Inflammatory macrophage (primary cell): ENCODE results near the gene TMEM271.
"Not testable (repeated sequence)": the region's sequence is repeated elsewhere in the genome, so short reads cannot be mapped to it uniquely, and the experiment has no call there.

Experiments
- DNase-seq, 2 donors: peaks; one replicate each; pipeline ENCODE4 v3.0.0-alpha.2; 2020 to 2022

The TMEM271 gene

DNA sequence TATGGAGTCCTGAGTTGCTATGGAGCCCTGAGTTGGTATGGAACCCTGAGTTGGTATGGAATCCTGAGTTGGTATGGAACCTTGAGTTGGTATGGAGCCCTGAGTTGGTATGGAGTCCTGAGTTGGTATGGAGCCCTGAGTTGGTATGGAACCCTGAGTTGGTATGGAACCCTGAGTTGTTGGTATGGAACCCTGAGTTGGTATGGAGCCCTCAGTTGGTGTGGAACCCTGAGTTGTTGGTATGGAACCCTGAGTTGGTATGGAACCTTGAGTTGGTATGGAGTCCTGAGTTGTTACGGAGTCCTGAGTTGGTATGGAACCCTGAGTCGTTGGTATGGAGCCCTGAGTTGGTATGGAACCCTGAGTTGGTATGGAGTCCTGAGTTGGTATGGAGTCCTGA, 13.6 kb downstream of the TMEM271 start:
- DNase-seq: not testable (repeated sequence)

- DNase-seq: no peak
These were observed 14.7 kb downstream of the TMEM271 start for GRCh38 chr4:561426-561825.

DNA sequence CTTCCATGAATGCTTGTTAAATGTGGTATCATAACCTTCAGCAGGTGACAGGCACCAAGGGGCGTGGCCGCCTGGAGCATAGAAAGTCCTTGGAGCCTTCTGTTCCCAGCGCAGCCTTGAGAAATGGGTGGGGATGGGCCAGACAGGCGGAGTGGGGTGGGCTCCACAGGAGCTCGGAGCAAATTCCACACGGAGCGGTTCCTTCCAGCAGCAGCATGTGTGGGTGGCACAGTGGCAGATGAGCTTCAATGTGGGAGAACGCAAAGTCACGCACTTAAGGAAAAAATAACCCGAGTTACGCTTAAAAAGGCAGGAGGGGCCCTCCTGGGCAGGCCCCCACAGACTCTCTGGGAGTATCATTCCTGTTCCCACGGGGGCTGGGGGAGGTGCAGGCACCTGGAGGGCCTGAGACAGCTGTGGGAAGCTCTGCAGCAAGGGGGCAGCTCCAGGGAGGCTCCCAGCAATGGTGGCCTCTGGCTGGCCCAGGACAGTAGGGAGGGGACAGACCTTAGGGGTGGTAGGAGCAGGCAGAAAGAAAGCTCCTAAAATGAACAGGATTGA, 15.3 kb downstream of the TMEM271 start:
- DNase-seq: no peak

DNA sequence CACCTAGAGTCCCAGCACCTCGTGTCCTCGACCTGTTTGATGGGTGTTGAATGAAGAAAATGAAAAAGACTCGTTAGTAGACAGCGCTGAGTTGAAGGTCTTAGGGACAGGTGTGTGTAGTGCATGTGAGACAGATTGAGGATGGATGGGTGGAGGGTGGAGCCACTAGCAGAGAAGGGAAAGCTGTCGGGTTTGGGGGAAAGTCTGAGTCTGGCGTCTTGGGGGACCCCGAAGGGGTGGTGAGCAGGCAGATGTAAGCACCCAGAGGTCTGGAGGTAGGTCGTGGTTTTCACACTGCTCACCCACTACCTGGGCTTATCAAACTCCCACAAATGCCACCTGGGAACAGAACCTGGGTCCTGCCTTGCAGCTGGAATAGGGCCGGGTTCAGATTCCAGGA, 16.0 kb downstream of the TMEM271 start:
- DNase-seq: no peak

- no peak for DNase-seq
These were observed 20.4 kb downstream of the TMEM271 start for GRCh38 chr4:555566-556275.

GRCh38 chr4:554793-555320, 21.2 kb downstream of the TMEM271 start:
- not testable (repeated sequence) for DNase-seq

DNA sequence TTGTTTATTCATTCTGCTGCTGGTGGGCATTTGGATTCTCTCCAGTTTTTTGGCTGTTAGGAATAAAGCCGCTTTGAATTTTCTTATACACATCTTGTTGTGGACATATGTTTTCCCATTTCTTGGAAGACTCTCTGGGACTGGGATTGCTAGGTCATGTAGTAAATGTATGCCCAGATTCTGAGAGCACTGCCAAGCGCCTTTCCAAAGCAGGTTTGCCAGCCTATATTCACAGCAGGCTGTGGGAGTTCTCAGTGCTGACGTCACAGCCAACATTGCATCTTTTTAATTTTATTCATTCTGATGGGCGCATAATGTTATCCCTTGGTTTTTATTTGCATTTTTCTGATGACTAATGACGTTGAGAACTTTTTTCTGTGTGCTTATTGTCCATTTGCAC, 24.1 kb downstream of the TMEM271 start:
- DNase-seq: no peak

DNA sequence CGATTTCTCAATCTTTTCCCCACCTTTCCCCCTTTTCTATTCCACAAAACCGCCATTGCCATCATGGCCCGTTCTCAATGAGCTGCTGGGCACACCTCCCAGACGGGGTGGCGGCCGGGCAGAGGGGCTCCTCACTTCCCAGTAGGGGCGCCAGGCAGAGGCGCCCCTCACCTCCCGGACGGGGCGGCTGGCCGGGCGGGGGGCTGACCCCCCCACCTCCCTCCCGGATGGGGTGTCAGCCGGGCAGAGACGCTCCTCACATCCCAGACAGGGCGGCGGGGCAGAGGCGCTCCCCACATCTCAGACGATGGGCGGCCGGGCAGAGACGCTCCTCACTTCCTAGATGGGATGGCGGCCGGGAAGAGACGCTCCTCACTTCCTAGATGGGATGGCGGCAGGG, 25.8 kb downstream of the TMEM271 start:
- not testable (repeated sequence) for DNase-seq

DNA sequence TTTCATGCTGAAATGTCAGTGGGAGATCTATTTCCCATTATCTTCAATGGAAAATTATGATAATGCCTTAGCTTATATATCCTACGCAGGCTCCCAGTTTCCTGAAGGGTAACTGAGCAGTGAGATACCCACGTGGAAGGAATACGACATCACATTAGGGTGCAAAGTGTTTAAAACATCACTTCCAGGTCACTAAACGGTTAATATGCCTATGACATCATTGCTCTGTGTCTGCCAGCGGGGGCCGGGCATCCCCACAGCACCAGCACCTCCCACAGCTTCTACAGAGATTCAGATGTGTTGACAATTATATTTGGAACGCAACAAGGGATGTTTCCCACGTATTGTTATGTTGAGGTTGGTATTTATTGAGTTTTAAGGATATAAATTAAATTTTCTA, 27.1 kb downstream of the TMEM271 start:
- no peak for DNase-seq

DNA sequence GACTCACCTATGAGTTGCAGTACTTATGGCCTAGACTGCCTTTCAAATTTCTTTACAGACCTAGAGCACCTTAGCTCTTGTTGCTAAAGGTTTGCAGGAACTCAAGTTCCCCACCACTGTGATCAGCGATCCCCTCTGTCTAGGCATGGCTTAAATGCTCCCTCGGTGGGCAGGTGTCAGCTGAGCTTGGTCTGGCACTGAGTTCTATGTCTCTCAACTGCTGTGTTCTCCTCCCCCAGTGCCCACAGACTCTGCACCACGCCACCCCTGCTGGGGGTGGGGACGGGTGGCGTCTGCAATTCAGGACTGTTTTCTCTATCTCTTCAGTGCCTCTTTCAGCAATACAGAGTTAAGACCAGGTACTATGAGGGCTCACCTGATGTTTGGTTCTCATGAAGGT, 30.5 kb downstream of the TMEM271 start:
- no peak for DNase-seq

DNA sequence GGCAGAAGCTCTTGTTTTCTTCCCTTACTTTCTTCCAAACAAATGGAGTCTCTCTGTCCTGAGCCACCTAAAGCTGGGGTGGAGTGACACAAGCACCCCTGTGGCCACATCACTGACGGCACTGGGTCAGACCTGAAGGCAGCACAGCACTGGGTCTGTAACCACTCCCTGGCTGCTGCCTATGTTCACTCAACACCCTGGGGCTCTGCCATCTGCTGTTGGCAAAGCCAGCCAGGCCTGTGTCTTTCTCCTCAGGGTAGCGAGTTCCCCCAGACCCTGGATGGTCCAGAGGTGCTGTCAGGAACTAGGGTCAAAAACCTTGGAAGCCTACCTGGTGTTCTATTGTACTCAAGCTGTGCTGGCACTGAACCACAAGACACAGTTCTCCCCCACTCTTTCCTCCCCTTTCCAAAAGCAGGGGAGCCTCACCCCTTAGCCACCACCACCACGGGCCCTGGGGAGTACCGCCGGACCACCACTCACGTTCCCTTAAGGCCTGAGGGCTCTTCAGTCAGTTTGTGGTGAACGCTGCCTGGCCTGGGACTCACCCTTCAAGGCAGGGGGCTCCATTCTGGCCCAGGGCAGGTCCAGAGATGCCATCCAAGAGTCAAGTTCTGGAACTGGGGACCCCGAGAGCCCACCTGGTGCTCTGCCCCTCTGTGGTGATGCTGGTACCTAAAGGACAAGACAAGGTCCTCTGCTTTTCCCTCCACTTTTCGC, 31.5 kb downstream of the TMEM271 start:
- no peak for DNase-seq

- DNase-seq: no peak
These were observed 34.8 kb downstream of the TMEM271 start for GRCh38 chr4:541271-541670.

GRCh38 chr4:538542-539142, 37.5 kb downstream of the TMEM271 start:
- DNase-seq: no peak

GRCh38 chr4:537436-538264, 38.4 kb downstream of the TMEM271 start:
- DNase-seq: no peak

GRCh38 chr4:536351-536972, 39.6 kb downstream of the TMEM271 start:
- DNase-seq: no peak

DNA sequence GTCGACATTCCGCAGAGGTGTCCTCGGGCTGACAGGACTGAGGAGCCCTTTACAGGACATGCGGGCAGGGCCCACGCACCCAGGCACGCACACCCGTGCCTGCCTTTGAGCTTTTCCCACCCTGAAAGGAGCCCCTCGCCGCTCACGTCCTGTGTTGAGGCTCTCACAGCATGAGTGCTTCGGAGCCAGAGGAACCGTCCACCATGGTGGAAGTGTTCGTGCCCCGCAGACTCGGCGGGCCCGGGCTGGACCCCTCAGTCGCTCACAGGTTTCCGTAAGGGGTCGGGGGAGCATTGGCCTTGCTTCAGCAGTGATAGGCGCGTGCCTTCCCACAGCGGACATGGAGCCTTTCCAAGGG, 40.2 kb downstream of the TMEM271 start:
- DNase-seq: no peak

DNA sequence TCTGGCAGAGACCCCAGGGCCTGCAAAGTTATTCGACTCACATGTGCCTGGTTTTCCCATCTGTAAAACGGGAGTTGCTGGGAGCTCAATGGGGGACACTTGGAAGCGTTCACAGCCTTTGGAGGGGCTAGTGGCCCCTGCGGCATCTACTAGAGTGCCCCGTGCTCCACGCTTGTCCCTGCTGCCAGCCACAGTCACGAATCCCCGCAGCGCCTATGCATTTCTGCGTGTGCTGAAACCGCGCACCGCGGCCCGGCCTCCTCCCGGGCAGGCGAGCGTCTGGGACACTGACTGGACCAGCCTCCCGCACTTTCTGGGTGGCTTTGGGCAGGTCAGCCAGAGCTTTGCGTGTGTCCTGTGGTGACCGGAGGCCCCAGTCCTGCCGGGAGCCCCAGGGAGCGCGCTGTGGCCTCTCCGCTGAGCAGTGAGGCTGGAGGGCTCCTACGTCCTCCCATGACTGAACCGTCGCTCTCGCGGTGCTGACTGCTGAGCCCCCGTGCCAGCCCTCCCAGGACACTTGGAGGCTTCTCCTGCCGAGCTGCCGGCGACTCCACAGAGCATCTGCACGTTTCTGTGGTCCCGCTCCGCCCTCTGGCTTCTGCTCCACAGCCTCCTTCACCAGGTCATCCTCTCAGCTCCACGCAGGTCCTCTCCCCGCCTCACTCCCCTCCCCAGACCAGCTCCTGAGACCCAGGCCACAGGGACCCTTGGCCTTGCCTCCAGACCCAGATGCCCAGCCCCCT, 40.7 kb downstream of the TMEM271 start:
- no peak for DNase-seq

GRCh38 chr4:534576-535151, 41.4 kb downstream of the TMEM271 start:
- no peak for DNase-seq

GRCh38 chr4:534101-534575, 42.0 kb downstream of the TMEM271 start:
- DNase-seq: no peak

- no peak for DNase-seq
These were observed 42.6 kb downstream of the TMEM271 start for GRCh38 chr4:533318-534100.
